H7 (cell line): ENCODE data around the gene RGPD3. TPM values are rescaled to one million over a fixed set of nuclear protein-coding genes. Genes with fewer than 3 reads are reported as not detected.
"Not testable (repeated sequence)": the region's sequence is repeated elsewhere in the genome, so short reads cannot be mapped to it uniquely, and the experiment has no call there.

Experiments
- DNase-seq: peaks from one replicate; pipeline ENCODE4 v3.0.0; 2012
- H3K27me3 ChIP-seq: 2 replicates; pipeline ENCODE4 v1.6.0; 2011; ENCODE audit warnings: mild to moderate bottlenecking, low read length; ENCODE audit not compliant: control insufficient read depth, insufficient read depth
- H3K36me3 ChIP-seq: replicated peaks from 2 replicates; pipeline ENCODE4 v1.5.1; 2011; ENCODE audit warnings: low read length; ENCODE audit not compliant: control insufficient read depth, insufficient read depth
- H3K4me3 ChIP-seq: 2 replicates; pipeline ENCODE4 v1.5.1; 2011; ENCODE audit warnings: low read depth, mild to moderate bottlenecking, control low read depth, low read length, moderate library complexity; ENCODE audit not compliant: insufficient read depth
- total RNA-seq: library from RNA; depleted of rRNA; stranded (reverse); fragments of >200 nt; shearing (Covaris generic); gene quantifications from 2 replicates; pipeline ENCODE4 v1.2.3, GENCODE V29; 2014

Gene RGPD3
- total RNA-seq, 1 experiment from 2014 or later = 0.17 TPM

GRCh38 chr2:106500350-106500749 is 32.1 kb upstream of the RGPD3 start:
- H3K36me3 ChIP-seq, H3K4me3 ChIP-seq, H3K27me3 ChIP-seq, DNase-seq: not testable (repeated sequence)

- H3K4me3 ChIP-seq, DNase-seq, H3K27me3 ChIP-seq, H3K36me3 ChIP-seq: not testable (repeated sequence)
Observed at GRCh38 chr2:106498549-106498948, 30.3 kb upstream of the RGPD3 start.

- H3K27me3 ChIP-seq, H3K4me3 ChIP-seq, H3K36me3 ChIP-seq: not testable (repeated sequence)
- DNase-seq = peak; percentile 34
Observed at GRCh38 chr2:106492913-106493312, 24.7 kb upstream of the RGPD3 start.

- DNase-seq, H3K4me3 ChIP-seq, H3K27me3 ChIP-seq, H3K36me3 ChIP-seq: not testable (repeated sequence)
Observed at GRCh38 chr2:106492399-106492798, 24.2 kb upstream of the RGPD3 start.

GRCh38 chr2:106489701-106490100 is 21.5 kb upstream of the RGPD3 start:
- not testable (repeated sequence) for H3K4me3 ChIP-seq, H3K27me3 ChIP-seq, DNase-seq, H3K36me3 ChIP-seq

GRCh38 chr2:106487386-106488191 is 19.4 kb upstream of the RGPD3 start:
- peak; percentile 69 for DNase-seq

GRCh38 chr2:106486551-106487385 is 18.6 kb upstream of the RGPD3 start, which contains the start of gene CD8B2:
Gene CD8B2 (plus strand): TSS chr2:106487364. CDS start chr2:106487427, 63 bp downstream.
- H3K27me3 ChIP-seq, DNase-seq, H3K36me3 ChIP-seq, H3K4me3 ChIP-seq: not testable (repeated sequence)

More at GRCh38 chr2:106487386-106488191, 19.4 kb upstream of the RGPD3 start:
- not testable (repeated sequence) for H3K27me3 ChIP-seq, H3K4me3 ChIP-seq, H3K36me3 ChIP-seq

GRCh38 chr2:106479563-106479962 is 11.3 kb upstream of the RGPD3 start:
- not testable (repeated sequence) for DNase-seq, H3K36me3 ChIP-seq, H3K27me3 ChIP-seq, H3K4me3 ChIP-seq

- DNase-seq, H3K36me3 ChIP-seq, H3K27me3 ChIP-seq, H3K4me3 ChIP-seq: not testable (repeated sequence)
Observed at GRCh38 chr2:106477647-106478046, 9.4 kb upstream of the RGPD3 start.

GRCh38 chr2:106470658-106471057 is 2.4 kb upstream of the RGPD3 start:
- DNase-seq, H3K4me3 ChIP-seq, H3K36me3 ChIP-seq, H3K27me3 ChIP-seq: not testable (repeated sequence)

- not testable (repeated sequence) for H3K27me3 ChIP-seq, H3K36me3 ChIP-seq, H3K4me3 ChIP-seq, DNase-seq
Observed at GRCh38 chr2:106467516-106467915, 697 bp downstream of the RGPD3 start.

GRCh38 chr2:106461882-106462281 is 6.3 kb downstream of the RGPD3 start:
- H3K27me3 ChIP-seq, DNase-seq, H3K4me3 ChIP-seq, H3K36me3 ChIP-seq: not testable (repeated sequence)

GRCh38 chr2:106390680-106391079 is 77.5 kb downstream of the RGPD3 start:
- H3K27me3 ChIP-seq, H3K36me3 ChIP-seq, H3K4me3 ChIP-seq, DNase-seq: not testable (repeated sequence)

- H3K27me3 ChIP-seq, DNase-seq, H3K4me3 ChIP-seq, H3K36me3 ChIP-seq: not testable (repeated sequence)
Observed at GRCh38 chr2:106388814-106389410, 79.3 kb downstream of the RGPD3 start.
